HG02981 (cell line): ENCODE measurements around the gene GAST.
"Not testable (repeated sequence)": the region's sequence is repeated elsewhere in the genome, so short reads cannot be mapped to it uniquely, and the experiment has no call there.

Source experiments
- ATAC-seq: cut with Tn5 transposase; IDR thresholded peaks from one replicate; pipeline ENCODE4 v1.9.1; 2021; ENCODE audit warnings: mild to moderate bottlenecking, moderate library complexity; ENCODE audit not compliant: unreplicated experiment

Gene GAST

GRCh38 chr17:41683441-41684007 is 28.6 kb upstream of the GAST start:
- no peak for ATAC-seq

- no peak for ATAC-seq
Measured at GRCh38 chr17:41684035-41684434, 28.1 kb upstream of the GAST start.

- ATAC-seq = not testable (repeated sequence)
Measured at GRCh38 chr17:41685753-41686152, 26.4 kb upstream of the GAST start.

- no peak for ATAC-seq
Measured at GRCh38 chr17:41686281-41686680, 25.9 kb upstream of the GAST start.

GRCh38 chr17:41687828-41688640 is 24.1 kb upstream of the GAST start:
- ATAC-seq = no peak

GRCh38 chr17:41688641-41689496 is 23.3 kb upstream of the GAST start, which contains the start of gene EIF1:
Gene EIF1 (plus strand): TSS chr17:41688885. CDS start chr17:41689039, 154 bp downstream.
- ATAC-seq = peak; percentile 78

- no peak for ATAC-seq
Measured at GRCh38 chr17:41689497-41690299, 22.4 kb upstream of the GAST start.

- no peak for ATAC-seq
Measured at GRCh38 chr17:41690497-41690896, 21.6 kb upstream of the GAST start.

- no peak for ATAC-seq
Measured at GRCh38 chr17:41691031-41691777, 20.9 kb upstream of the GAST start.

- no peak for ATAC-seq
Measured at GRCh38 chr17:41692722-41693521, 19.2 kb upstream of the GAST start.

GRCh38 chr17:41695134-41695661 is 16.9 kb upstream of the GAST start:
- ATAC-seq = no peak

GRCh38 chr17:41695954-41696757 is 16.0 kb upstream of the GAST start:
- ATAC-seq = no peak

GRCh38 chr17:41697122-41697962 is 14.8 kb upstream of the GAST start:
- no peak for ATAC-seq

GRCh38 chr17:41700843-41701242 is 11.3 kb upstream of the GAST start:
- not testable (repeated sequence) for ATAC-seq

- ATAC-seq = no peak
Measured at GRCh38 chr17:41702712-41703111, 9.4 kb upstream of the GAST start.

- no peak for ATAC-seq
Measured at GRCh38 chr17:41705271-41705991, 6.7 kb upstream of the GAST start.
